IMR-90 (cell line): Measurements from ENCODE around the gene H6PD. TPM values are rescaled to one million over a fixed set of nuclear protein-coding genes. Genes with fewer than 3 reads are reported as not detected.

ENCODE experiments used
- ATAC-seq: fragments of 200-7000 bp; cut with Tn5 transposase; 2 replicates; pipeline ENCODE4 v1.9.1; 2020; ENCODE audit warnings: low read depth, mild to moderate bottlenecking, moderate library complexity
- BruUV-seq: library from RNA; stranded (reverse); fragments of 400-500 nt; replicated peaks from 2 replicates; lab custom pipeline; 2021; lab: Mats Ljungman, UMichigan
- CTCF ChIA-PET: fragments of 300-600 bp; formaldehyde crosslinking; extraction: SDS; loops from one replicate; lab custom pipeline; 2021; ENCODE audit warnings: antibody characterized with exemption; lab: Yijun Ruan, JAX
- POLR2A ChIA-PET: fragments of 300-600 bp; sonication (Branson Sonifier 250); formaldehyde crosslinking; loops from one replicate; lab custom pipeline; 2022; ENCODE audit warnings: antibody characterized with exemption; ENCODE audit not compliant: unreplicated experiment; lab: Charles Lee
- DNase-seq: peaks from one replicate; pipeline ENCODE4 v3.0.0; 2013
- H2AFZ ChIP-seq: replicated peaks from 2 replicates; pipeline ENCODE3; 2013; ENCODE audit warnings: low read length, mild to moderate bottlenecking; ENCODE audit not compliant: poor library complexity
- H2AK5ac ChIP-seq: 2 replicates; pipeline ENCODE4 v1.6.1; 2013; ENCODE audit warnings: low read depth, low read length, inconsistent platforms
- H2AK9ac ChIP-seq: replicated peaks from 2 replicates; pipeline ENCODE3; 2013; ENCODE audit warnings: mild to moderate bottlenecking, low read depth, low read length, moderate library complexity; ENCODE audit not compliant: poor library complexity
- H2BK120ac ChIP-seq: 2 replicates; pipeline ENCODE4 v1.6.1; 2013; ENCODE audit warnings: low read depth, low read length, inconsistent platforms
- H2BK15ac ChIP-seq: 3 replicates; pipeline ENCODE4 v1.6.1; 2013; ENCODE audit warnings: low read depth, low read length, inconsistent platforms
- H2BK20ac ChIP-seq: 2 replicates; pipeline ENCODE4 v1.6.1; 2013; ENCODE audit warnings: low read depth, mild to moderate bottlenecking, inconsistent platforms, low read length, moderate library complexity
- H2BK5ac ChIP-seq: 2 replicates; pipeline ENCODE4 v1.6.1; 2013; ENCODE audit warnings: mild to moderate bottlenecking, low read depth, low read length, inconsistent platforms; ENCODE audit not compliant: poor library complexity, severe bottlenecking
- H3K14ac ChIP-seq: replicated peaks from 2 replicates; pipeline ENCODE4 v1.6.1; 2013; ENCODE audit warnings: low read depth, low read length, inconsistent platforms
- H3K18ac ChIP-seq: 2 replicates; pipeline ENCODE4 v1.6.1; 2013; ENCODE audit warnings: low read depth, low read length, control low read depth
- H3K23ac ChIP-seq: 2 replicates; pipeline ENCODE4 v1.6.1; 2013; ENCODE audit warnings: low read depth, low read length, inconsistent platforms
- H3K27ac ChIP-seq: 2 replicates; pipeline ENCODE4 v1.5.1; 2013; ENCODE audit warnings: mild to moderate bottlenecking, control low read depth, low read length; ENCODE audit not compliant: insufficient read depth
- H3K27me3 ChIP-seq: 2 replicates; pipeline ENCODE4 v1.6.1; 2013; ENCODE audit warnings: low read length; ENCODE audit not compliant: control insufficient read depth, insufficient read depth
- H3K36me3 ChIP-seq: 2 replicates; pipeline ENCODE4 v1.6.1; 2013; ENCODE audit warnings: low read length, mixed read lengths; ENCODE audit not compliant: control insufficient read depth, insufficient read depth
- H3K4ac ChIP-seq: 2 replicates; pipeline ENCODE4 v1.6.1; 2013; ENCODE audit warnings: low read depth, low read length, inconsistent platforms
- H3K4me1 ChIP-seq: 2 replicates; pipeline ENCODE4 v1.6.1; 2013; ENCODE audit warnings: low read length, mixed read lengths; ENCODE audit not compliant: control insufficient read depth, insufficient read depth
- H3K4me2 ChIP-seq: 2 replicates; pipeline ENCODE4 v1.6.1; 2013; ENCODE audit warnings: low read depth, mild to moderate bottlenecking, control low read depth, low read length, moderate library complexity
- H3K4me3 ChIP-seq: 2 replicates; pipeline ENCODE4 v1.5.1; 2013; ENCODE audit warnings: low read depth, mild to moderate bottlenecking, control low read depth, low read length, moderate library complexity; ENCODE audit not compliant: insufficient read depth
- H3K56ac ChIP-seq: 2 replicates; pipeline ENCODE4 v1.6.1; 2013; ENCODE audit warnings: low read length, inconsistent platforms; ENCODE audit not compliant: insufficient read depth; ENCODE audit errors: extremely low read depth
- H3K79me1 ChIP-seq, 2 experiments: 2 replicates each; pipeline ENCODE4 v1.6.1; 2013; ENCODE audit warnings: low read length in 2 of 2, inconsistent platforms in 1 of 2, low read depth in 1 of 2
- H3K9ac ChIP-seq: 2 replicates; pipeline ENCODE4 v1.6.1; 2013; ENCODE audit warnings: low read depth, low read length, control low read depth
- H3K9me1 ChIP-seq: 2 replicates; pipeline ENCODE4 v1.6.1; 2013; ENCODE audit warnings: low read length, inconsistent platforms; ENCODE audit not compliant: insufficient read depth
- H3K9me3 ChIP-seq: 2 replicates; pipeline ENCODE4 v1.6.1; 2013; ENCODE audit warnings: low read length; ENCODE audit not compliant: control insufficient read depth, insufficient read depth
- H4K20me1 ChIP-seq: 2 replicates; pipeline ENCODE4 v1.6.1; 2013; ENCODE audit warnings: low read length, inconsistent platforms; ENCODE audit not compliant: insufficient read depth
- H4K5ac ChIP-seq: 2 replicates; pipeline ENCODE4 v1.6.1; 2013; ENCODE audit warnings: mild to moderate bottlenecking, low read depth, low read length, control low read depth
- H4K8ac ChIP-seq, 2 experiments: 2 replicates each; pipeline ENCODE4 v1.6.1; 2013; ENCODE audit warnings: low read depth in 2 of 2, low read length in 2 of 2, control low read depth in 1 of 2, inconsistent platforms in 1 of 2
- H4K91ac ChIP-seq: 2 replicates; pipeline ENCODE4 v1.6.1; 2013; ENCODE audit warnings: low read depth, low read length, inconsistent platforms; ENCODE audit not compliant: insufficient read depth
- CEBPB ChIP-seq: IDR thresholded peaks from 2 replicates; pipeline ENCODE4 v1.6.1; 2012; ENCODE audit warnings: low read depth, low read length, improper control_type of control experiment
- CHD1 ChIP-seq: IDR thresholded peaks from 2 replicates; pipeline ENCODE4 v1.6.1; 2012; ENCODE audit warnings: low read depth, low read length, improper control_type of control experiment
- FOS ChIP-seq: fragments of 150-350 bp; IDR thresholded peaks from 2 replicates; pipeline ENCODE4 v1.6.1; 2016; ENCODE audit warnings: low read depth, low read length
- MAFK ChIP-seq: IDR thresholded peaks from 2 replicates; pipeline ENCODE4 v1.6.1; 2012; ENCODE audit warnings: low read depth, low read length, improper control_type of control experiment
- MAZ ChIP-seq: IDR thresholded peaks from 2 replicates; pipeline ENCODE4 v1.6.1; 2012; ENCODE audit warnings: low read depth, mild to moderate bottlenecking, low read length, improper control_type of control experiment, moderate library complexity, borderline replicate concordance
- MXI1 ChIP-seq: IDR thresholded peaks from 2 replicates; pipeline ENCODE4 v1.6.1; 2012; ENCODE audit warnings: low read depth, mild to moderate bottlenecking, low read length, moderate library complexity, borderline replicate concordance
- NFE2L2 ChIP-seq: fragments of 150-350 bp; IDR thresholded peaks from 2 replicates; pipeline ENCODE4 v1.6.1; 2016; ENCODE audit warnings: low read depth, mild to moderate bottlenecking, low read length
- POLR2A ChIP-seq: IDR thresholded peaks from 2 replicates; pipeline ENCODE4 v1.6.1; 2012; ENCODE audit warnings: mild to moderate bottlenecking, low read depth, low read length
- RCOR1 ChIP-seq: IDR thresholded peaks from 2 replicates; pipeline ENCODE4 v1.6.1; 2012; ENCODE audit warnings: mild to moderate bottlenecking, low read length, improper control_type of control experiment; ENCODE audit not compliant: insufficient replicate concordance
- WGBS, 2 experiments: methylation state at CpG; one replicate each; pipeline versions ENCODE4 v1.1.5 to v1.1.7; 2013; ENCODE audit warnings: missing lambda C conversion rate in 2 of 2; ENCODE audit not compliant: insufficient read length in 1 of 2; ENCODE audit errors: extremely low coverage in 2 of 2; 5-methylcytosine and 5-hydroxymethylcytosine counted together
- dilution Hi-C: fragments of 300-500 bp; cut with HindIII; formaldehyde crosslinking; loops from one replicate; pipeline ENCODE4 v1.14.3; 2018; ENCODE audit warnings: low sequenced_read_pairs; ENCODE audit not compliant: unreplicated experiment
- in situ Hi-C: fragments of 300-500 bp; cut with MboI; formaldehyde crosslinking; loops from 3 replicates; pipeline ENCODE4 v1.14.3; 2019; ENCODE audit warnings: low sequenced_read_pairs, inconsistent platforms, mixed read lengths
- intact Hi-C: fragments of 100-400 bp; cut with micrococcal nuclease; formaldehyde crosslinking; loops from 2 replicates; pipeline ENCODE4 v1.10.0; 2022
- polyA plus RNA-seq, 3 experiments: library from polyadenylated mRNA; depleted of rRNA; stranded (reverse); fragments of >200 nt; gene quantifications; 2 replicates each; pipeline ENCODE4 v1.2.3, GENCODE V29; 2012; ENCODE audit warnings: low replicate concordance in 1 of 3
- total RNA-seq: library from RNA; depleted of rRNA; stranded (reverse); fragments of >200 nt; gene quantifications from 2 replicates; pipeline ENCODE4 v1.2.3, GENCODE V29; 2012

Gene H6PD
- total and polyA plus RNA-seq, 2 of the 4 experiments (the other 2 are of a cell fraction), result 9.3 to 22.1 TPM

DNA sequence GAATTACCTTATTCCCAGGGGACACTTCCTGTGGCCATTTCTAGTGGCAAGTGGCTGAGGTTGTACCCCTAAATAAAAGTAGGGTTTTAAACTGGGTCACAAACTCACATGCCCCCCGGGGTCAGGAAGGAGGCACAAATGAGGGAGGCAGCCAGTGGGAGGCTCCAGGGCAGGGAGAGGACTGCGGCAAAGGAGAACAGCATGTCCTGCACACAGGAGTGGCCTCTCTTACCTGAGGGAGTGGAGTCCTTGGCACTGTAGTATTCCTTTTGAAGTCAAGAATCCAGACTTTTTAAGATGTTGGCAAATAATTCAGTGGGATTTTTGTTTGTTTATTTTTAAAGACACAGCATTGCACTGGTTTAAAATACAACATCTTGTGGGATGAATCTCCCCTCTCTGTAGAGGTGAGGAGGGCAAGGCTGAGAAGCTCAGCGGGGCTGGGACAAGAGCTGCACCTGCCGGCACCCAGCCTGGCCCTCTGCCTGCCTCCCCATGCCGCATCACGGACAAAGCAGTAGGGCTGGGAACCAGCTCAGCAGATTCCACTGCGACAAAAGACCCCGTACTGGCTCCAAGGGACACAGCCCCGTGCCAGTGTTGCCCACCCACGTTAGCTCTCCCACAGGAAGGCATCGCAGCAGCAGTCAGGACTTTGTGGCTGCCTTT is 80.3 kb downstream of the H6PD start:
- Histone ChIP-seq H3K56ac (no peak overlapping the region), H3K4me3 (no peak overlapping the region), H2AFZ (no peak overlapping the region), H3K4me2 (no peak overlapping the region), H4K20me1 (peaks cover 96% of the 10 kb centered on the region), H2BK15ac (peak overlapping the region; percentile 4; the same call in 1 of the 3 replicates), H4K5ac (peak overlapping the region; percentile 3; the same call in 1 of the 2 replicates), H2BK20ac (peak overlapping the region; percentile 60), H4K8ac (peak overlapping the region in 1 of 2 experiments; percentile 29; a peak in 1 of 4 replicates), H3K18ac (peak overlapping the region; percentile 3; the same call in 1 of the 2 replicates), H3K23ac (no peak overlapping the region; the same call in 1 of the 2 replicates), H4K91ac (peak overlapping the region; percentile 26; the same call in 1 of the 2 replicates), H3K27ac (no peak overlapping the region; the same call in 1 of the 2 replicates), H3K9me1 (peaks cover 52% of the 10 kb centered on the region), H3K9ac (no peak overlapping the region), H2AK5ac (peak overlapping the region; percentile 69; the same call in 1 of the 2 replicates), H3K4me1 (peaks cover 32% of the 10 kb centered on the region), H3K9me3 (no peaks in the 10 kb centered on the region), H2BK5ac (peak overlapping the region; percentile 6), H2AK9ac (peak overlapping the region; percentile 12), H3K4ac (peak overlapping the region; percentile 77), H3K79me1 (peaks cover 26 to 93% of the 10 kb centered on the region in 2 experiments), H3K14ac (peak overlapping the region; percentile 46), H3K27me3 (no peaks in the 10 kb centered on the region), H3K36me3 (no peaks in the 10 kb centered on the region; the same call in 1 of the 2 replicates), H2BK120ac (peak overlapping the region; percentile 68)
- no TSS peak for BruUV-seq
- in situ Hi-C loops, result no loop called here
- dilution Hi-C loops, result no loop called here
- ChIA-PET POLR2A (no interaction called here), CTCF (interaction anchor here (0.6 kb wide), 1 partner anchor 1430 kb away, joined by 3 read pairs; no protein-coding TSS in a partner anchor)
- DNase-seq (no peak), ATAC-seq (no peak)
- 94% methylated on average over 9 of the region's 11 CpGs; no CpG with 5 or more reads in 1 of the 2 experiments for WGBS, 2 experiments
- TF ChIP-seq MAFK, result no peak
- TF ChIP-seq MAZ, result no peak
- no peak for TF ChIP-seq CHD1
- no peak for TF ChIP-seq CEBPB
- TF ChIP-seq NFE2L2, result no peak
- TF ChIP-seq MXI1, result no peak
- no peak for TF ChIP-seq RCOR1
- TF ChIP-seq FOS, result no peak
- no peak for TF ChIP-seq POLR2A
- intact Hi-C loops, result no loop called here
